Cardiac fibroblast (primary cell): ENCODE measurements around the gene CHCHD6.
A peak's percentile ranks its signal among the peaks of the same experiment; 100 is the strongest.

Experiments
- DNase-seq, 2 donors: peaks; one replicate each; pipeline versions ENCODE4 v3.0.0 to v3.0.0-alpha.2; 2010; ENCODE audit warnings: low read depth in 2 of 2
- H3K4me3 ChIP-seq, 2 donors: replicated peaks in 1 of 2; 1 replicate in 1 of 2; 2 replicates in 1 of 2; pipeline ENCODE4 v1.5.1; 2011; ENCODE audit warnings: low read depth in 2 of 2, low read length in 2 of 2, mild to moderate bottlenecking in 2 of 2, moderate library complexity in 1 of 2
- CTCF ChIP-seq: IDR thresholded peaks from one replicate; pipeline ENCODE4 v1.5.1; 2011; ENCODE audit warnings: low read depth, mild to moderate bottlenecking, low read length, inconsistent platforms

The CHCHD6 gene

GRCh38 chr3:126828306-126828705 lies 124.3 kb downstream of the CHCHD6 start:
- DNase-seq: peak; percentile 22 to 51
- no peak overlapping the region for H3K4me3 ChIP-seq
- TF ChIP-seq CTCF: no peak

- no peak overlapping the region for H3K4me3 ChIP-seq
- no peak for TF ChIP-seq CTCF
These were observed 128.9 kb downstream of the CHCHD6 start for GRCh38 chr3:126832933-126833332.

GRCh38 chr3:126834596-126835471 lies 130.8 kb downstream of the CHCHD6 start:
- no peak overlapping the region for H3K4me3 ChIP-seq
- no peak for TF ChIP-seq CTCF
- DNase-seq: no peak

More at GRCh38 chr3:126832933-126833332, 128.9 kb downstream of the CHCHD6 start:
- no peak for DNase-seq

GRCh38 chr3:126835472-126836219 lies 131.6 kb downstream of the CHCHD6 start:
- no peak overlapping the region for H3K4me3 ChIP-seq
- TF ChIP-seq CTCF: peak; percentile 29
- DNase-seq: peak; percentile 33 to 76

- H3K4me3 ChIP-seq: no peak overlapping the region
- no peak for DNase-seq
- no peak for TF ChIP-seq CTCF
These were observed 132.3 kb downstream of the CHCHD6 start for GRCh38 chr3:126836220-126836860.

- no peak for TF ChIP-seq CTCF
- no peak for DNase-seq
- no peak overlapping the region for H3K4me3 ChIP-seq
These were observed 133.7 kb downstream of the CHCHD6 start for GRCh38 chr3:126837773-126838172.
